Amniotic epithelial cell (primary cell): ENCODE measurements around the gene GRAMD1C.
A peak's percentile ranks its signal among the peaks of the same experiment; 100 is the strongest.

Experiments used
- DNase-seq: peaks from one replicate; pipeline ENCODE4 v3.0.0-alpha.2; 2010; ENCODE audit warnings: low read depth

GRAMD1C gene

GRCh38 chr3:113852506-113852905 lies 13.9 kb downstream of the GRAMD1C start:
- DNase-seq = no peak

- DNase-seq = peak; percentile 23
Observed at GRCh38 chr3:113867506-113867905, 28.9 kb downstream of the GRAMD1C start.

- no peak for DNase-seq
Observed at GRCh38 chr3:113873293-113873692, 34.7 kb downstream of the GRAMD1C start.

GRCh38 chr3:113873814-113874526 lies 35.4 kb downstream of the GRAMD1C start:
- no peak for DNase-seq

GRCh38 chr3:113878403-113878802 lies 39.8 kb downstream of the GRAMD1C start:
- no peak for DNase-seq

DNA sequence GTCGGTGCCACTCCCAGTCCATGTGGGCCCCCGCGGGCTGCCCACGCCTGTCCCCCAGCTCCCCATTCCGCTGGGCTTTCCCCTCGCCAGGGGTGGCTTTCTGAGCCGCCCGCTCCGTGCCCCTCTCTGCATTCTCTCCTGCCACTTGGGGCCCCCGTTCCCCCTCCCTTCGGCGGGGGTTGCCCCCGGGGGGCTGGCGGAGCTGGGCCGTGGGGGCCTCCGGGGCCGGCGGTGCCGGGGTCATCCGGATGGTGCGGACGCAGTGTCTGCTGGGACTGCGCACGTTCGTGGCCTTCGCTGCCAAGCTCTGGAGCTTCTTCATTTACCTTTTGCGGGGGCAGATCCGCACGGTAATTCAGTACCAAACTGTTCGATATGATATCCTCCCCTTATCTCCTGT lies 46.5 kb downstream of the GRAMD1C start:
- DNase-seq = no peak

DNA sequence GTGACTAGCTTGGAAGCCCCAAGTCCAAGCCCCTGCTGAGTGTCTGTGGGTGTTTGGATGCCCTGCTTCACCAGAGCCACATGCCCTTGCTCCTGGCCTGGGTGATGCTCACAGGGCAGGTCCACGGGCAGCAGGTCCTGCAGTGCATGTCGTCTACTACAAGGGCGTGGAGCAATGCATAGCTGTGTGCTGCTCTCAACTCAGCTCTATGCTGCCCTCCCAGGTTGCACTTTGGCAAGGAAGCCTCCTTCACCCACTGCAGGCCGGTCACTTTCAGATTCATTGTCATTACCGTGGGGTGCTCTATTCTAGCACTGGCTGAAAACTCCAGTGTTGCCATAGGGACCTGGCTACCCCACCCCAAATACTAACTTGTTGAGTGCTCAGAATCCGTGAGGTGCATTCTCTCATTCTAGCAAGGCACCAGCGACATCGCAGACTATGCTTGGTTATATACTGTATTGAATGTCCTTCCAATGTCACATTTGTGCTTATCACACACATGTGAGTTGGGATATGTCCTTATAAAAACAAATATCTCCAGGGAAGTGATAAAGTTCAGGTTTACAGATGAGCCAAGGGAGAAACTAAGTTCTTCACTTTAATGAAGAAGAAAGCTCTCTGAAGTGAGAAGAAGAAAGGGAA lies 51.8 kb downstream of the GRAMD1C start:
- peak; percentile 2 for DNase-seq

DNA sequence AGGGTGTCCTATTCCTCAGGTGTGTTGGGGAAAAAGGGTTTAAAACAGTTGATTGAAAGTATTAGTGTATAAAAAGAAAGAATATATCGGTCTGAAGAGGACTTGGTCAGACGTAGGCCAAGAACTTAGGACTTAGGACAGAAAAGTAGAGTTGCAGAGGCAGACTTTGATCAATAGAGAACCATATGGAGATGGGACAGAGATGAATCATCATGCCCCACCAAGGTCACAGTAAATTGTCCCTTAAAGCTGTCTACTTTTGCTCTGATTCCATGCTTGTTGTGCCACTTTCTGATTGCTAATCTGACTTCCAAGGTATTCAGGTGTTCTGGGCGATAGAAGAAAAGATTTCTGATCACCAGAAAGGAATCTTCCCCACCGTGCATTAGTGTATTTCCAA lies 56.3 kb downstream of the GRAMD1C start:
- no peak for DNase-seq

- DNase-seq = no peak
Observed at GRCh38 chr3:113895964-113896363, 57.4 kb downstream of the GRAMD1C start.

DNA sequence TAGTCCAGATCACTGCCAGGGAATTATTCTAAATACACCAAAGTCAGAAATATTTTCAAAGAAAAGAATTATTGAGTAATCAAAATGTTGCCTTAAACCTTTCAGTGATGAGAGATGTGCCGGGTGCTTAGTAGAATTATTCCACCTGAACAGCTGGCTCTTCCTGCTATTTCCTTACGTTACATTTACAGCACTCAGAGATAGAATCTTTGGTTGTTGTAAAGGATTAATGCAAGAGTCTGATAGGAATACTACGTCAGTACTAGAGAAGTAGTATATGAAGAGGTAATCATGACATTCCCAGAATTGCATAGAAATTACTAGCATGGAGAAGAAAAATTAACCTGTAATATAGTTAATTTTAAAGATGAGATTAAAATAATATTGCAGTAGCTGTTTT lies 58.3 kb downstream of the GRAMD1C start:
- DNase-seq = no peak

DNA sequence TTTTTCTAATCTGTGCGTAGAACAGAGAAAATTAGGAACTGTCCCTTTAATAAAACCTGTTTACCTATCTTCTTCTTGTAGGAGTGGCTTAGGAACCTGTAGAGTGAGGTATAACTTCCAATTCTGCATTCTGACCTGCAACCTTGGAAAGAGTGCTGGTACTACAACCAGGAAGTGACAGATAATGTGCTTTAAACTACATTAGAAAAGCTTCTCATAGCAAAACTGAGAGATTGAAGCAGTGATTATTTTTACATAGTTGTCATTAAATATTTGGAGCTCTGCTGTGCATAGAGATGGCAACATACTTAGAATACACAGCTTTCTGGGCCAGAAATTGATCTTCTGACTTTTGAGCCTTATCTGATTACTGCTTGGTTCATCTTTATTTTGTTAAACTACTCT lies 58.8 kb downstream of the GRAMD1C start:
- DNase-seq = no peak

GRCh38 chr3:113898892-113899291 lies 60.3 kb downstream of the GRAMD1C start:
- peak; percentile 57 for DNase-seq

- no peak for DNase-seq
Observed at GRCh38 chr3:113906568-113907140, 68.1 kb downstream of the GRAMD1C start.

- DNase-seq = no peak
Observed at GRCh38 chr3:113908133-113908532, 69.5 kb downstream of the GRAMD1C start.

DNA sequence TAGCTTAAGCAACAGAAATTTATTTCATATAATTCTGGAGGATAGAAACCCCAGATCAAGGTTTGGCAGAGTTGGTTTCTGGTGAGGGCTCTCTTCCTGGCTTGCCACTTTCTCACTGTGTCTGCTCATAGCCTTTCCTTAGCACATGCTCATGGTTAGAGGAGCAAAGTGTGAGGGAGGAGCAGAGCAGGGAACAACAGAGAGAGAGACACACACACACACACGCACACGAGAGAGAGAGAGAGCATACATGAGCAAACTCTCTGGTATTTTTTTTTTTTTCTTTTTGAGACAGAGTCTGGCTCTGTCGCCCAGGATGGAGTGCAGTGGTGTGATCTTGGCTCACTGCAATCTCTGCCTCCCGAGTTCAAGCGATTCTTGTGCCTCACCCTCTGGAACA lies 72.4 kb downstream of the GRAMD1C start:
- DNase-seq = peak; percentile 12

- DNase-seq = peak; percentile 62
Observed at GRCh38 chr3:113912552-113913236, 74.1 kb downstream of the GRAMD1C start.

- peak; percentile 16 for DNase-seq
Observed at GRCh38 chr3:113914646-113915045, 76.1 kb downstream of the GRAMD1C start.

- DNase-seq = no peak
Observed at GRCh38 chr3:113927556-113927955, 89.0 kb downstream of the GRAMD1C start.

DNA sequence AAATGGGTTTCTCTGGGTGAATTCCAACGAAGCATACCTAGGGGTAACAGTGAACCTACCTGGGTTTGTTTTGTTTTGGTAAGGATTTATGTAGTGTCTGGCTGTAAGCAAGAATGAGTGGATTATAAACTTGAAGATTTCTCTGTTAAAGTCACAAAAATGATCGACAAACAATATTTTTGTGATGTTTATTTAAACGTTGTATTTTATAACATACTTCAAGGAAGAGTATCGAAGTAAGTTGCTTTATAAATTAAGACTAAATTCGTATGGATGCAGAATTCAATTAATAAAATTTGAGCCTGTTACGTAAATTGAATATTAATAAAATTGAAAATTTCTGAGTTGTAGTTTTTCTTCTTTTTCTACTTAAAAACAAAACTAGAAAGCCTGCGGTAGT lies 108.2 kb downstream of the GRAMD1C start:
- DNase-seq = no peak

DNA sequence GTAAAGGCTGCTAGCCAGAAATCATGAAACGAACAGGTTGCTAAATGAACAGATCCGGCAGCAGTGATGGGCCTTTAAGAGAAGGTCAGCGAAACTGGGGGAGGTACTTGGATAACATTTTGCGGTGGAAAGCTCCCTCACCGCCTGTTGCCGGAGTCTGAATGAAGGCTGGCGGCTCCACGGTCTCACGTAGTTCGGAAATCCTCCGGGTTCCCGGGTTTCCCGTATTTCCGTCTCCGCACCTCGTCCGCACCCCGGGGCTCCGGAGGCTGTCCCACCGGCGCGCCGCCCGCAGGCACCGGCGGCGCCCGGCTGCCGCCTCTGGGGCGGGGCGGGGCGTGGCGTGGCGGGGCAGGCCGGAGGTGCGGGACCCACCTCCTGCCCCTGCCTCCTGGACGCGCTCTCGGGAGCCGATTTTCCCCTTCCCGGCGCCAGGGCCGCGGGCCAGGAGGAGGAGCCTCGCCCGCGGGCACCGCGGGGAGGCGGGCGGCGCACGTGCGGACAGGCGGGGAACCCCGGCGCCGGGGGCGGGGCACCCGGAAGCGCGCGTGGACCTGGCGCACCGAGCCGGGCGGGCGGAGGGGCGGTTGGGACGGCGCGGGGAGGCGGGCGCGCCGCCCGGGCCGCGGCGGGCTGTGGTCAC lies 108.9 kb downstream of the GRAMD1C start, which contains the start of gene ZDHHC23:
ZDHHC23 (plus strand) TSS at position 642 of the 643 bp plus-strand sequence. CDS start 790 bp downstream, outside the sequence.
- DNase-seq = peak; percentile 64

GRCh38 chr3:113948015-113948917 lies 109.7 kb downstream of the GRAMD1C start:
- no peak for DNase-seq
